ENCODE measurements around the gene CTNNA2. TPM values are rescaled to one million over a fixed set of nuclear protein-coding genes. Genes with fewer than 3 reads are reported as not detected.

CTNNA2 gene
- total RNA-seq, 1 experiment from 2014 or later = 5.5 TPM

DNA sequence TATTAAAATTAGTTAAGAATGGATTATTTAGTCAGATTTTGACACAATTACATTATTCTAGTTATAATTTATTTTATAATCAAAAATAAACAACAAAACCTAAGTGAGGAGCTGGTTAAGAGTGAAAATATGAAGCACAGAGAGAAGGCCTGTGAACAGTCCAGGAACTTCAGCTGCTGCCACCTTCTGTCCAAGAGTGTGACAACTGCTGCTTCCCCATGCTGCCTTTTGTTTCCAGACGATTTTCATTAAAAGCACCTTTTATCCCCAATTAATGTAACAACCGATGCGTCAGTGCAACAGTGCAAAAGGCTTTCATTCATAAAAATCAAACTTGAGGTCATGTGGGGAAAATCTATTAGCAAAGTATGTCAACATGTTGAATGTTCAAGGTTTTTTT lies 363.6 kb downstream of the CTNNA2 start:
- H3K23ac ChIP-seq (ENCODE audit: insufficient read length, low read depth, low read length) = no peak overlapping the region
- no peak overlapping the region for H3T11ph ChIP-seq (ENCODE audit: low read length)
- no peak overlapping the region for H2AFZ ChIP-seq (ENCODE audit: low read length)
- Mint-ChIP-seq H3K4me1 (peaks cover under 1 to 5% of the 10 kb centered on the region in 2 experiments), H3K27ac (no peak overlapping the region), H3K27me3 (ENCODE audit: low read depth) (peaks cover 2% of the 10 kb centered on the region; the same call in 1 of the 2 replicates), H3K36me3 (ENCODE audit: insufficient read depth in 1 of 3, low read depth in 3 of 3) (peaks cover 0 to 37% (median 17%) of the 10 kb centered on the region in 3 experiments; a peak in 5 of 7 replicates), H3K9me3 (peaks cover 6 to 14% of the 10 kb centered on the region in 2 experiments; a peak in 3 of 5 replicates), H3K4me3 (no peak overlapping the region)
- H2BK20ac ChIP-seq (ENCODE audit: low read depth, low read length, poor library complexity, severe bottlenecking) = no peak overlapping the region
- H4K8ac ChIP-seq (replicated peaks; ENCODE audit: insufficient read length, low read depth, low read length) = no peak overlapping the region
- H2AK5ac ChIP-seq (ENCODE audit: insufficient read length, low read length) = no peak overlapping the region
- peaks cover 2% of the 10 kb centered on the region for H3K23me2 ChIP-seq (ENCODE audit: insufficient read length, low read depth, low read length, poor library complexity, severe bottlenecking)
- H3K27me3 ChIP-seq (ENCODE audit: insufficient read depth, low read length) = no peaks in the 10 kb centered on the region
- H2BK120ac ChIP-seq (ENCODE audit: low read depth, low read length, poor library complexity, severe bottlenecking) = no peak overlapping the region
- no peak overlapping the region for H4K91ac ChIP-seq (ENCODE audit: insufficient read length, low read depth, low read length)
- no CpG with 5 or more reads among the region's 3 CpGs for WGBS (ENCODE audit: extremely low coverage, insufficient read length, low lambda C conversion rate)
- H4K20me1 ChIP-seq (ENCODE audit: control insufficient read depth, insufficient read depth, insufficient read length) = no peaks in the 10 kb centered on the region
- H3K79me2 ChIP-seq (ENCODE audit: insufficient read depth, low read length) = no peaks in the 10 kb centered on the region
- no peak overlapping the region for H3K14ac ChIP-seq (ENCODE audit: insufficient read depth, low read length)
- no peak overlapping the region for H3K56ac ChIP-seq (ENCODE audit: insufficient read length, low read depth, low read length)
- no peak overlapping the region for H2BK15ac ChIP-seq (ENCODE audit: low read depth, low read length)
- TF ChIP-seq, protein P1, sequence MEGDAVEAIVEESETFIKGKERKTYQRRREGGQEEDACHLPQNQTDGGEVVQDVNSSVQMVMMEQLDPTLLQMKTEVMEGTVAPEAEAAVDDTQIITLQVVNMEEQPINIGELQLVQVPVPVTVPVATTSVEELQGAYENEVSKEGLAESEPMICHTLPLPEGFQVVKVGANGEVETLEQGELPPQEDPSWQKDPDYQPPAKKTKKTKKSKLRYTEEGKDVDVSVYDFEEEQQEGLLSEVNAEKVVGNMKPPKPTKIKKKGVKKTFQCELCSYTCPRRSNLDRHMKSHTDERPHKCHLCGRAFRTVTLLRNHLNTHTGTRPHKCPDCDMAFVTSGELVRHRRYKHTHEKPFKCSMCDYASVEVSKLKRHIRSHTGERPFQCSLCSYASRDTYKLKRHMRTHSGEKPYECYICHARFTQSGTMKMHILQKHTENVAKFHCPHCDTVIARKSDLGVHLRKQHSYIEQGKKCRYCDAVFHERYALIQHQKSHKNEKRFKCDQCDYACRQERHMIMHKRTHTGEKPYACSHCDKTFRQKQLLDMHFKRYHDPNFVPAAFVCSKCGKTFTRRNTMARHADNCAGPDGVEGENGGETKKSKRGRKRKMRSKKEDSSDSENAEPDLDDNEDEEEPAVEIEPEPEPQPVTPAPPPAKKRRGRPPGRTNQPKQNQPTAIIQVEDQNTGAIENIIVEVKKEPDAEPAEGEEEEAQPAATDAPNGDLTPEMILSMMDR (conservative IDR thresholded peaks at IDR 0.05) = peak; percentile 61
- no peaks in the 10 kb centered on the region for H3K79me1 ChIP-seq (ENCODE audit: insufficient read depth, low read depth, low read length, poor library complexity, severe bottlenecking)
- H3K4ac ChIP-seq (ENCODE audit: low read depth, low read length) = no peak overlapping the region
- H3K18ac ChIP-seq (ENCODE audit: insufficient read length, low read depth, low read length) = no peak overlapping the region
- H3K4me1 ChIP-seq (ENCODE audit: insufficient read depth, low read length) = no peaks in the 10 kb centered on the region
- DNase-seq = no peak
- H2BK12ac ChIP-seq (ENCODE audit: insufficient read length, low read depth, low read length) = no peak overlapping the region
- H3K27ac ChIP-seq (ENCODE audit: insufficient read length, low read depth, low read length) = no peak overlapping the region
- no peak overlapping the region for H2BK5ac ChIP-seq (ENCODE audit: insufficient read length, low read length)
- no peak overlapping the region for H3K4me2 ChIP-seq (ENCODE audit: insufficient read depth, insufficient read length, low read length)
- H3K9ac ChIP-seq (ENCODE audit: extremely low read depth, insufficient read length, low read length) = no peak overlapping the region
- no peak overlapping the region for H4K5ac ChIP-seq (ENCODE audit: insufficient read length, low read depth, low read length)
- H3K9me3 ChIP-seq (ENCODE audit: control insufficient read depth, low read depth, low read length) = no peaks in the 10 kb centered on the region

Data from H9 (cell line).